Measurements from ENCODE around the gene CACNA2D1.

- no peak for TF ChIP-seq CTCF (IDR thresholded peaks at IDR 0.05)
- TF ChIP-seq POLR2A (IDR thresholded peaks at IDR 0.05): no peak
Observed at GRCh38 chr7:82441669-82442478, 1.7 kb downstream of the CACNA2D1 start.
